AG09319 (cell line): ENCODE measurements around the gene OR13C5.

Experiments used
- DNase-seq: peaks from one replicate; pipeline ENCODE4 v3.0.0-alpha.2; 2010; ENCODE audit warnings: low read depth; ENCODE audit errors: extremely low read depth
- CTCF ChIP-seq: IDR thresholded peaks from 2 replicates; pipeline ENCODE4 v1.5.1; 2011; ENCODE audit warnings: low read depth, mild to moderate bottlenecking, inconsistent platforms, low read length, moderate library complexity

Gene OR13C5

GRCh38 chr9:104575456-104575855 lies 23.8 kb downstream of the OR13C5 start:
- no peak for TF ChIP-seq CTCF
- no peak for DNase-seq

GRCh38 chr9:104572612-104573011 lies 26.6 kb downstream of the OR13C5 start:
- no peak for DNase-seq
- TF ChIP-seq CTCF: no peak

- no peak for TF ChIP-seq CTCF
- DNase-seq: no peak
Observed at GRCh38 chr9:104568868-104569267, 30.3 kb downstream of the OR13C5 start, which contains the start of gene OR13C8. Gene OR13C8 (plus strand): TSS chr9:104569168. CDS start chr9:104569168, 0 bp downstream.

GRCh38 chr9:104564358-104564757 lies 34.9 kb downstream of the OR13C5 start:
- no peak for TF ChIP-seq CTCF
- no peak for DNase-seq

- DNase-seq: no peak
- no peak for TF ChIP-seq CTCF
Observed at GRCh38 chr9:104556830-104557634, 42.2 kb downstream of the OR13C5 start.

- no peak for TF ChIP-seq CTCF
Observed at GRCh38 chr9:104555521-104555920, 43.7 kb downstream of the OR13C5 start.

GRCh38 chr9:104553261-104553660 lies 46.0 kb downstream of the OR13C5 start:
- DNase-seq: no peak

More at GRCh38 chr9:104555521-104555920, 43.7 kb downstream of the OR13C5 start:
- no peak for DNase-seq

More at GRCh38 chr9:104553261-104553660, 46.0 kb downstream of the OR13C5 start:
- no peak for TF ChIP-seq CTCF
